Ramos (cell line): Measurements from ENCODE around the gene GGA3.
"Not testable (repeated sequence)": the region's sequence is repeated elsewhere in the genome, so short reads cannot be mapped to it uniquely, and the experiment has no call there.

ENCODE experiments used
- in situ Hi-C: fragments of 300-500 bp; cut with MboI; formaldehyde crosslinking; loops from one replicate; pipeline ENCODE4 v1.14.3; 2022; ENCODE audit warnings: low sequenced_read_pairs; ENCODE audit not compliant: unreplicated experiment

The GGA3 gene

DNA sequence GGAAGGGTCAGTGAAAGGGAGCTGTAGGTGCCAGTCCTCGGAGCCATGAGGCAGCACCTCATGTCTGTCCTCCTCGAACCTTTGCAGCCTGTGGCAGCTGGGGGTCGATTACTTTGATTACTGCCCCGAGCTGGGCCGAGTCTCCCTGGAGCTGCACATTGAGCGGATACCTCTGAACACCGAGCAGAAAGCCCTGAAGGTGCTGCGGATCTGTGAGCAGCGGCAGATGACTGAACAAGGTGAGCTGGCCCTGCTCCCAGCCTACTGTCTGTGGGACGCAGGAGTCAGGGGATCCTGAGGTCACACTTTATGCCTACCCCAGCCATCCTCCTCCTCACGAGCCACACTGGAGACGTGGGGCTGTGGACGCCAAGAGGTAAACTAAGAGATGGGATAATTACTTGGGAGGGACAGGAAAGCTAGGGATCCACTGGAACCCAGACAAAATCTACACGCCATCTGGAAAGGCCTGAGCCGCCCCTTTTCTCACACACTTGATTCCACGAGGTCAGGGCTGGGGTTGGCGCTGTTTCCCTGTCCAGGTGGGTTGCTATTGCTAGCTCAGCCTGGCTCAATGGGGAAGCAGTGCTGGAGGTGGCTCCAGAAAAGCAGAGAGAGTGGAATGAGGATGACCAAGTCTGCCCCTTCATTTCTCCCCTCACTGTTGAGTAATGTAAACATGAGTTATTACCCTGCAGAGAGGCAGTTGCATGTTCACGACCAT, 29.5 kb downstream of the GGA3 start:
- in situ Hi-C loops, result no loop called here

DNA sequence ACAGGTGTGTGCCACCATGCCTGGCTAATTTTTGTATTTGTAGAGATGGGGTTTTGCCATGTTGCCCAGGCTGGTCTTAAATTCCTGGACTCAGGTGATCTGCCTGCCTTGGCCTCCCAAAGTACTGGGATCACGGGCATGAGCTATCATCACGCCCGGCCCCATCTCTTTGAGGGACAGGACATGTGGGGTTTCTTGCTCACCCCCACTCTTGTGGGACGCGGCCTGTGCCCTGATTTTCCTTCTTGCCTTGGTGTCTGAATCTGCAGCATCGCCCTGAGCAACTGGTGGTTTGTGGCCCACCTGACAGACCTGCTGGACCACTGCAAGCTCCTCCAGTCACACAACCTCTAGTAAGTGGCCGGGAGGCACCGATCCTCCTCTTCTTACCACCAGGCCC, 30.3 kb downstream of the GGA3 start:
- in situ Hi-C loops, result no loop called here

DNA sequence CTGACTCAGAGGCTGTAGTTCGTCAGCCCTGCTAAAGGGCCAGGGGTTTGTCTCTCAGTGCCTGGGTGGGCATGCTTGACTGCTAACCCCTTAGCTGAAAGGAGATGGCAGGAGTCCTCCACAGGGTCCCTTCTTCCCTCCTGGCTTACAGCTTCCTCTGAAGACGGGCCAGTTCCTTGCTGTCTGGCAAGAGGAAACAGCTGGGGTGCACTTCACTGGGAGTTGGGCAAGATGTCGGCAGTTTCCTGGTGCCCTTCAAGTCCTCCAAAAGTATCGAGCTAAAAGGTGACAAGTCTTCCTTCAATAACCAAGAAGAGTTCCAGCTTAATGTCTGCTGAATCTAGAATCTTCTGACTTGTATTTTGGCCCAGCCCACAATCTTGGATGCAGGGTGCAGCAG, 32.6 kb downstream of the GGA3 start:
- in situ Hi-C loops, result no loop called here

DNA sequence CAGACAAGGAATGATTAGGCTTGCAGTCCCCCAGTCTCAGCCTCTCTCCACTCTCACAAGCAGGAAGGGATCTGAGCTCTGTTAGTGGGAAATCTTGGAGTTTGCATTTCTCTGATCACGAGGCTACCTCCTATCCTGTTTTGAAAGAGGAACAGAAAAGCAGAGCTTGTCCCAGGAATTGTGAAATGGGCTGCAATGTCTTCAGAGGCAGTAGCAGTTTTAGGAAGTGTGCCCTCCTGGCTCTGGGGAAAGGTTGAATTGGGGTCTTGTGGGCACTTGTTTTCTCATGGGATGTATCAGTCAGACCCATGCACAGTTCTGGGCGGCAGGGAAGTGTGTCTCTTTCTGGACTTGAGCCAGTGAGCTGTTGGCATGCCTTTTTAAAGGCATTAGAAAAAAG, 33.1 kb downstream of the GGA3 start:
- in situ Hi-C loops, result no loop called here

DNA sequence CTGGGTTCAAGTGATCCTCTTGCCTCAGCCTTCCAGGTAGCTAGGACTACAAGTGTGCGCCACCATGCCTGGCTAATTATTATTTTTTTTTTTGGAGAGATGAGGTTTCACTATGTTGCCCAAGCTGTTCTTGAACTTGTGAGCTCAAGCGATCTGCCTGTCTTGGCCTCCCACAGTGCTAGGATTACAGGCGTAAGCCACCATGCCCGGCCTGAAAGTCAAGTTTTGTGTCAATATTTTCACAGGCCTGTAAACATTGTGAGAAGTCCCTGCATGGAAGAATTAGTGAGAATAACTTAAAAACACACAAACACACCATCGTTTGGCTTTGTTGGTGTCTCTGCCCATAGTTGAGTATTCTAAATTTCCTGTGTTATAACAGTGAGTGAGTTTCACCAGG, 33.7 kb downstream of the GGA3 start:
- in situ Hi-C loops, result no loop called here

DNA sequence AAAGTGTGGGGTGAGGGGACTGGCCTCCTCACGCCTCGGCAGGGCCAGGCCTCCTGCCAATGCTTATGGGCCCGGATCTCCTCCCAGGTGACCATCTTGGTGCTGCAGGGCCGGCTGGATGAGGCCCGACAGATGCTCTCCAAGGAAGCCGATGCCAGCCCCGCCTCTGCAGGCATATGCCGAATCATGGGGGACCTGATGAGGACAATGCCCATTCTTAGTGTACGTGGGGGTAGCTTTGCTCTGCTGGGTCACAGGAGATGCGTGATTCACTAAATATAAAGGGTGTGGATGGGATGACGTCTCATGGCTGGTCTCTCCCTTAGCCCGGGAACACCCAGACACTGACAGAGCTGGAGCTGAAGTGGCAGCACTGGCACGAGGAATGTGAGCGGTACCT, 36.4 kb downstream of the GGA3 start:
- in situ Hi-C loops, result no loop called here

DNA sequence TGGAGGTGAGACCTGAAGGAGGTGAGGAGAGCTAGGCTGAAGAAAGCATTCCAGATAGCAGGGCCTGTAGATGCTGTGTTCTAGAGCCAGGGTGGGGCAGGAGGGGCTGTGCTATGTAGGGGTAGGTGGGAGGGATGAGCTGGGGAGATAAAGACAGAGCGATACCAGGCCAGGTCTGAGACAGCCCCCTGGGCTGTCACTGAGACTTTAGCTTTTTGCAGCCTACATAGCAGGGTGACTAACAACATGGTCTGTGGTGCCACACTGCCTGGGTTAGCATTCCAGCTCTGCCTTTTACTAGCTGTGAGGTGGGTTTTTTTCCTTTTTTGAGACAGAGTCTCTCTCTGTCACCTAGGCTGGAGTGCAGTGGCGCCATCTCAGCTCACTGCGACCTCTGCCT, 41.6 kb downstream of the GGA3 start:
- in situ Hi-C loops, result no loop called here

DNA sequence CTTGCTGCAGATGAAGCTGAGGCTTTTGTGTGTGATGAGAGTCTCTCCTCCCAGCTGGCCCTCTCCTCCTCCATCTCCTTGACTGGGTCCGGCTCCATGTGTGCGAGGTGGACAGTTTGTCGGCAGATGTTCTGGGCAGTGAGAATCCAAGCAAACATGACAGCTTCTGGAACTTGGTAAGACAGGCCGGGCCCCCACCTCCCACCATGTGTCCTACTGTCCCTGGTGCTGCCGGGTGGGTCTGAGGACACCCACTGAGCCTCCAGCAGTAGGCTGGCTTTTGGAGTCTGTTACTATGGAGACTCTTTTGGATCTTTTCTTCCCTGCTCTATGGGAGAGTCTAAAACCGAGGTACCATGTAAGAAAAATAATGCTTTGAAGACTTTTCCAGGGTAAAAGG, 43.3 kb downstream of the GGA3 start:
- in situ Hi-C loops, result no loop called here

DNA sequence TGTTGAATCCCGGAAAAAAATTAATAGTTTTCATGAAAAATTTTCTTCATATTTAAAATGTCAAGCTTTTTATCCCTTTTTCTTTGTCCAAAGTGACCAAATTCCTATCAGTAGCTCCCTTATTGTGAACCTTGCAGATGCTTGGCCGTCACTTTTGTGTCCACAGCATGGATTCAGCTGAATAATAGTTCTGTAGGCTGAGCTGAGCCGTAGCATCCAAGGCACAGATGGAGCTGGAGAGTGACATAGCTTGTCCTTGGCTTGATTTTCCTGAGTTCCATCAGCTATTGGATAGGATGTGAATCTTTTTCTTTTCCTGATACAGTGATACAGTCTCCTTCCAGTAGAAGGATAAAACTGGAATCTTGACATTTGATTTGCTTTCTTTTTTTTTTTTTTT, 52.3 kb downstream of the GGA3 start:
- in situ Hi-C loops, result no loop called here

DNA sequence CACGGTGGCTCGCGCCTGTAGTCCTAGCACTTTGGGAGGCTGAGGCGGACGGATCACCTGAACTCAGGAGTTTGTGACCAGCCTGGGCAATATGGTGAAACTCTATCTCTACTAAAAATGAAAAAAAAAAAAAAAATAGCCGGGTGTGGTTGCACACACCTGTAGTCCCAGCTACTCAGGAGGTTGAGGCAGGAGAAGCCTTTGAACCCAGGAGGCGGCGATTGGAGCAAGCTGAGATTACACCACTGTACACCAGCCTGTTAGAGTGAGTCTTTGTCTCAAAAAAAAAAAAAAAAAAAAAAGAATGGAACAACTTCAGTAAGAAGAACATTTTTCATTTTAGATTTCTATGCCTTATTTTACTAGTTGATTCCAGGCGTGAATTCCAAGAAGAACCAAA, 53.2 kb downstream of the GGA3 start:
- in situ Hi-C loops, result no loop called here

DNA sequence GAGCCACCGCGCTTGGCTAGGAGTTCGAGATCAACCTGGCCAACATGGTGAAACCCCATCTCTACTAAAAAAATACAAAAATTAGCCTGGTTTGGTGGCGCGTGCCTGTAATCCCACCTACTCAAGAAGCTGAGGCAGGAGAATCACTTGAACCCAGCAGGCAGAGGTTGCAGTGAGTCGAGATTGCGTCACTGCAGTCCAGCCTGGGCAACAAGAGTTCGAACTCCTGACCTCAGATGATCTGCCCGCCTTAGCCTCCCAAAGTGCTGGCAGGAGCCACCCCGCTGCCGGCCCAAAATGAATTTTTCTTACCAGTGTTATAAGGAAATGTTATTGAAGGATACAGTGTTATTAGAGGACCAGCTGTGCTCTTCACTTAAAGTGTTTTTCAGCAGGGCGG, 53.6 kb downstream of the GGA3 start:
- in situ Hi-C loops, result no loop called here

DNA sequence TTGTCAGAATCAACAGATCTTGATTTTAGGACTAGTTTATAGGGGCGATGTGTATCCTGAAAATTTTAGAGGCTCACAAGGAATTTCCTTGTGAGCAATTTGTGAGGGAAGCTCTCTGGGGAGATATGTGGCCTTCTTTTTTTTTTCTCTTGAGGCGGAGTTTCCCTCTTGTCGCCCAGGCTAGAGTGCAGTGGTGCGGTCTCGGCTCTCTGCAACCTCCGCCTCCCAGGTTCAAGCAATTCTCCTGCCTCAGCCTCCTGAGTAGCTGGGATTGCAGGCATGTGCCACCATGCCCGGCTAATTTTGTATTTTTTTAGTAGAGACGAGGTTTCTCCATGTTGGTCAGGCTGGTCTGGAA, 54.4 kb downstream of the GGA3 start:
- in situ Hi-C loops, result not testable (repeated sequence)

DNA sequence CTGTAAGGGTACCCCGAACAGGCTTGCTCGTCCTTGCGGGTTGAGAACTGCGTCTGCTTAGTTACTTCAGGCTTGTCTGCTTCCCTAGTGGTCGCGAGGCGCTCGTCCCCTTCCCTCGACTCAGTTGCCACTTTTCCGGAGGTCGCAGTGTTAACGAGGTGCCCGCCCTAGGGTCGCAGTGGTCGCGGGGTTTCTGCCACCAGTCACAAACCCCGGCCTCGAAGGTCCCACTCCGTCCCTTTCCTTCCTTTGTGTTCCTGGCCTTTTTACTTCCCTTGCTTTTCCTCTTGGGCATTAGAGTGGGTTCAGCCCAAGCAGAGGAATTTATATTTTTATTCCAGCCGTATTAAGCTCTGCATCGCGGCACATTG, 55.6 kb downstream of the GGA3 start:
- in situ Hi-C loops, result no loop called here

DNA sequence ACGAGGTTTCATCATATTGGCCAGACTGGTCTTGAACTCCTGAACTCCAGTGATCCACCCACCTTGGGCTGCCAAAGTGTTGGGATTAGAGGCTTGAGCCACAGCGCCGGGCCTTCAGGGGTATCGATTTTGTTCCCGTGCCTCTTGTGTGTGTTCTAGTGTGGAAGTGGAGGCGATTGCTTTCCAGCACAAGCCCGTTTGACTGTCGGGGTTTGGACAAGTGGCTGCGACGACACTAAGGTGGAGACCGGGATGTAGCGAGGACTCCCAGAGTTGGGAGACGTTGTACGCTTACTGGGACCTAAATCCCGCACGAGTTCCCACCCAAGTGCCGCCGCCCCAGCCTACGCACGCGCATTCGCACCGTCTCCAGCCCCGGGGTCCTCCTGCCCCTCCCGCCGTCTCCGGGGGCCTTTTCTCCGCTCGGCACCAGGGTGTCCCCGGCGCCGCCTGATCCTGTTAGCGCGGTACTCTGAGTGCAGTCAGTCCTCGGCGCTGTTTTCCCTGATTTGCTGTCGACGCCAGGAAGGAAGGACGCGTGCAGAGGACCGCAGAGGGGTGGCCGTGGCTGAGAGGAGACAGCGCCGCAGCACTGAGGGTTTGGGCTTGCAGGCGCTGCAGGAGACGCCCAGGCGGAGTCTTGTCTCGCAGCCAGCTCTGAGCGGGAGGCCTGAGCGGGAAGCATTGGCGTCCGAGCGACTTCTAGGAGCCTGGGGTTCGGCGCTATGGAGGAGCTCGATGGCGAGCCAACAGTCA, 56.2 kb downstream of the GGA3 start, which contains the start of gene NUP85:
Gene NUP85, plus strand, starts transcription at position 643 of the 756 bp plus-strand sequence. Its CDS starts 83 bp downstream, at position 726.
- in situ Hi-C loops, result no loop called here

DNA sequence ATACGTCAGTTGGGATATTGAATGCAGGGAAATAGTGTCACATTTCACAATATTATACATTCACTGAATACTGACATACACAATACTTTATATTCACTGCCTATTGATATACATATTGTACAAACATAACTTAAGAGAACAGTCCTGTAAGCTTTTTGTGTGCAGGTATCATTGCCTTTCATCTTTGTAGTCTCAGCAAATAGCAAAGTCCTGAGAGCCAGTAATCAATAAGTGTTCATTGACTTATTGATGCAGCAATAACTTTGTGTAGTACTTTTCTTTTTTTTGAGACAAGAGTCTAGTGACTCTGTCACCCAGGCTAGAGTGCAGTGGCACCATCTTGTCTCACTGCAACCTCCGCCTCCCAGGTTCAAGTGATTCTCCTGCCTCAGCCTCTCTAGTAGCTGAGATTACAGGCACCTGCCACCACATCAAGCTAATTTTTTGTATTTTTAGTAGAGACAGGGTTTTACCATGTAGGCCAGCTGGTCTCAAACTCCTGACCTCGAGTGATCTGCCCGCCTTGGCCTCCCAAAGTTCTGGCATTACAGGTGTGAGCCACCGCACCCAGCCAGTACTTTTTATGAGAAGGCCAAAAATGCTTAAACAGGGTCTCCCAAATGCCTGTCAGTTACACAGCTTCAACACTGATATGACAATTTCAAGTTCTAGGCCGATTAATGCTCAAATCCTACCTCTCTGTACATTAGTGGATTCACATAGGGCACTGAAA, 61.4 kb downstream of the GGA3 start:
- in situ Hi-C loops, result no loop called here

DNA sequence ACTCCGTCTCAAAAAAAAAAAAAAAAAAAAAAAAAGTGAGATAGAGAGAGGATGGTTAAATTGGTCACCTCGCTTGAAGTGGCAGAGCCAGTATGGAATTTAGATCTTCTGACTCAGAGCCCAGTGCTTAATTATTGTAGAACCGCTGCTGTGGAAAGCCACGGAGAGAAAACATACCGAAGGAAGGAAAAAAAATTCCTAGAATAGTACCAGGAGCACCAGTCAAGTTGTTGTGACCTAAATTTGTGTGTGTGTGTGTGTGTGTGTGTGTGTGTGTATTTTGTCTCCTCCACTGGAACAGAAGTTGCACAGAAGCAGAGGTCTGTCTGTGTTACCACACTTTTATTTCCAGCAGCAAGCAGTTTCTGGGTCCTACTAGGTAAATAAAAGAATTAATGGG, 66.5 kb downstream of the GGA3 start:
- in situ Hi-C loops, result no loop called here

DNA sequence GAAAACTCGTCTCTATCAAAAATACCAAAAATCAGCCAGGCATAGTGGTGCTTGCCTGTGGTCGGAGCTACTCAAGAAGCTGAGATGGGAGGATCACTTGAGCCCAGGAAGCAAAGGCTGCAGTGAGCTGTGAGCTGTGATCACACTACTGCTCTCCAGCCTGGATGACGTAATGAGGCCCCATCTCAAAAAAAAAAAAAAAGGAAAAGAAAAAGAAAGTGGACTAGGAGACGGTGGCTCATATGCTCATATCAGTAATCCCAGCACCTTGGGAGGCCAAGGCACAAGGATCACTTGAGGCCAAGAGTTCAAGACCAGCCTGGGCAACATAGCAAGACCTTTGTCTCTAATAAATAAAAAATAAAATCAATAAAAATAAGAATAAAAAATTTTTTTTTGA, 69.8 kb downstream of the GGA3 start:
- in situ Hi-C loops, result no loop called here

DNA sequence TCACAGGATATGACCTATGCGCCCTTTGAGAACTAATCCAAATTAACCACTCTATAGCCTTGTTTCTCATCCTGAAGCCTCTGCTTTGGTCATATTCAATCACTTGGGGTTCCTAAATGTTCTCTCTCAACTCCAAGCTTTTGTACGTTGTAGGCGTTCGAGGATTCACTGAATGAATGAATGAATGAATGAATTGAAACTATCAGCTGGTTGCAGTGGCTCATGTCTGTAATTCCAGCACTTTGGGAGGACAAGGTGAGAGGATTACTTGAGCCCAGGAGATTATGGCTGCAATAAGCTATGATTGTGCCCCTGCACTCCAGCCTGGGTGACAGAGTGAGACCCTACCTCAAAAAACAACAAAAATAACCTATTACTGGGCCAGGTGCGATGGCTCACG, 72.8 kb downstream of the GGA3 start:
- in situ Hi-C loops, result no loop called here
